Stimulated activated CD4-positive, alpha-beta T cell treated with anti-CD3 and anti-CD28 coated beads, TNF-alpha, amount 100 ng/mL, for 4 hours (primary cell): Measurements from ENCODE around the gene PDE8B.

Source experiments
- DNase-seq, 3 experiments: peaks; one replicate each; pipeline ENCODE4 v3.0.0-alpha.2; 2020; ENCODE audit warnings: low read depth in 3 of 3

Gene PDE8B

GRCh38 chr5:77230727-77231470, 20.4 kb downstream of the PDE8B start:
- DNase-seq, result no peak

DNA sequence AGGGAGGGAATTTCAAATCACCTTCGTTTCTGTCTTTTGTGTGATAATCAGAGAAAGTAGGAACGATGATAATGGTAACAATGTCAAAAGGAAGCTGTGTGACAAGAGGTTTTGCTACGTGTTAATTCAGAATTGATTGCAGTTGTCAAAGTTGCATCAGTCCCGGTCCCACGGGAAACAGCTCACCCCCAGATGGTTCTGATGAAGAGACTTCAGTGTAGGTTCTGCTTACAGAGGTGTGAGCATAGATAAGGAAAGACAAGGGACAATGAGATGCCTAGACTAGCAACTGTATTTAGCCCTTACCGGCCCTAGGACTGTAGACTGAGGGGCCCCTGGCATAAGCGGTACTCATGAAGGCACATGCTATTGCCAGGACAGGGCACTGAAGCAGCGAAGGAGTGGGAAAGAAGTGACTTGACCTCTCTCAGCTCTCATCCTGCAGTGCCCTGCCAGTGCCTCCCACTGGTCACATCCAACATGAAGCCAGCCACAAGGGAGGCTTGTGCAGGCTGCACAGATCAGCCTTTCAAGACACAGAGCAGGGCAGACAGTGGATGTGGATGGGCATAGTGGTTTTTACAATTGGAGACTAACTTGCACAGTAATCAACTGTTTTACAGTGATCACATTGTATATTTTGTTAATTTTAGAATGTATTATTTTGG, 21.1 kb downstream of the PDE8B start:
- DNase-seq, result no peak

DNA sequence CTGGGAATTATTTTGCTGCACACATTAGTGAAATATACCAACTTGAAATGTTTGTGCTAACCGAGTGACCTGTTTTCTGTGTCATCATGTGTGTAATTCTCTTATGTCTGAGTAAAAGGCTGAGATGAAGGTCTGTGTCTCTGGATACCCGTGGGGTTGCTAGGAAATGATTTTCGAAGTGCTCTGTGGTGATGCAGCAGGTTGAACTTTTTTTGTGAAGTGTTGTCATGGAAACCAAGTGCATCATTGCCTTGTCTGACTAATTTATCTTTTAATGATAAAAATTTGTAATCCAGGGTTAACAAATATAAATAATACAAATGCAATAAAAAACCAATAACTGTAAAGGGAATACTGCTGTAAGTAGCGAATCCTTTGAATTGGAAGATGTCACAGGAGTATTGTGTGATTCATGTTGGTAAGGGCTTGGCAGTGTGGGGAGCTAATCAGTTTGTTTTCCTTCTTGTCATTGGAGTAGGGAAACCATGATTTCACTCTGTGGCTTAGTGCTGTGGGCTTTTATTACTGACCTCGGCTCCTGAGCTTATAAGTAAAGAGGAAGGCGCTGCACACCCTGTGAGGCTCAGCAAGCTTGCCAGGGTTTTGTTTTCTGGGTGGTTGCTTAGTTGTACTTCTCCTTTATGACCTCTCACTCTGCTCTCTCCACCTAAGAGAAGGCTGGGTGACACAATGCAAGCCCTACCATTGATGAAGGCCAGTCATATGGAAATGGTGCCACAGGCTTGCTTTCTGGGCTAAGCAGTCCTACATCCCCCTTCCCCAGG, 22.3 kb downstream of the PDE8B start:
- no peak for DNase-seq

- no peak for DNase-seq
Observed at GRCh38 chr5:77235846-77236721, 25.6 kb downstream of the PDE8B start.

DNA sequence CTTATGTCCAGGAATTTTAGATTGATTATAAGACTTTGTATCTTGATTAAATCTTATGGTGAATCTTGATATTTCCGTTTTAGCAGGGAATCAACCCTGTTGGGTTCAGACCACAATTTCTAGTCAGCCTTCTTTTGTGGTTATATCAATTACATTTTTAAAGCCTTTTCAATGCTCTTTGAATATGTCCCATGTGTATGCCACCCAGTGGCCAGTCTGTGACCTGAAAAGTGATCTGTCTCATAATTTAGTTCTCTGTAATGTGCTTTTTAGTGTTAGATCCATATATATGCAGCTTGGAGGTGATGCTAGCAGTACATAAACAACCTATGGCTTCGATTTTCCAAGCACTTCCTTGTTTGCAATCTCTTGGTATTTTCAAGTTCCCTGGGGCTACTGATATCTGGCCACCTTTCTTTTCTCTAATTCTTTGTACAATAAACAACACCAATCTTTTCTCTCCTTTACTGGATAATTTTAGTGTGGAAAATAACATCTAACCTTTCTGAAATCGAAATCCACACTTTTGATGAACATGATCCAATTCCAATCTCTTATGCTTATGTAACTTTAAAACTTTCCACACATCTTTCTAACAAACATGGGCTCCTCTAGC, 28.8 kb downstream of the PDE8B start:
- DNase-seq, result no peak

DNA sequence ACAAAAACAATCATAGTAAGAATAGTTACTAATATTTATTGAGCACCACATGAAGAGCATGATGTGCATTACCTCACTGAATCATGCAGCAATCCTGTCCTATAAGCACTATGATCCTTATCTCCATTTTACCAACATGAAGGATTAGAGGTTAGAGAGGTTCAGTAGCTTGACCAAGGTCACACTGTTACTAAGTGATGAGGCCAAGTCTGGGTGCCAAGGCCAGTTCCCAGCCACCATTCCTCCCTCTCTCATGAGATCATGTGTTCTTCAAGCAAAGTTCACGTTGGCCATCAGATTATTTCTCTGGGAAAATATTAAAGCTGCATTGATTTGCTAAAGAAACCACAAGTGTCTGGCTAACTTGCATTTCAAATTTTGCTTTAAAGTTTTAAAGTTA, 31.0 kb downstream of the PDE8B start:
- no peak for DNase-seq

- no peak for DNase-seq
Observed at GRCh38 chr5:77249475-77249874, 39.0 kb downstream of the PDE8B start.

- no peak for DNase-seq
Observed at GRCh38 chr5:77250021-77250420, 39.5 kb downstream of the PDE8B start.

DNA sequence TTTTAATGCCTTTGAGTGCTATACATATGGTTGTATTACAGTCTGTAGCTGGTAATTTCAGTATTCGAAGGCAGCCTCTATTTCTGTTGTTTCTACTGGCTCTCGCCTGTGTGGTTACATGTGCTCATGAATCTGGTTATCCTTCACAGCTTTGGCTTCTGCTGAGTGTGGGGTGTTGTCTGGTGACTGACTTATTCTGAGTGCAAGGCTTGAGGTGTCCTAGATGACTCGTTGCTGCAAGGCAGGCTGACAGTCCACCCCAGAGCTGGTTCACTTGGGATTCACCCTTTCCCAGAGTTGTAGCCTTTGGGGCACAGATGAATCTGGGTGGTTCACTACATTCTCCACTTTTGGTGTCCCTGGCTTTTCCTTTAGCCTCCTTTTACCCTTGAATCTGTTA, 41.4 kb downstream of the PDE8B start:
- no peak for DNase-seq

- DNase-seq, result no peak
Observed at GRCh38 chr5:77255617-77256016, 45.1 kb downstream of the PDE8B start.

GRCh38 chr5:77256406-77256805, 45.9 kb downstream of the PDE8B start:
- no peak for DNase-seq

DNA sequence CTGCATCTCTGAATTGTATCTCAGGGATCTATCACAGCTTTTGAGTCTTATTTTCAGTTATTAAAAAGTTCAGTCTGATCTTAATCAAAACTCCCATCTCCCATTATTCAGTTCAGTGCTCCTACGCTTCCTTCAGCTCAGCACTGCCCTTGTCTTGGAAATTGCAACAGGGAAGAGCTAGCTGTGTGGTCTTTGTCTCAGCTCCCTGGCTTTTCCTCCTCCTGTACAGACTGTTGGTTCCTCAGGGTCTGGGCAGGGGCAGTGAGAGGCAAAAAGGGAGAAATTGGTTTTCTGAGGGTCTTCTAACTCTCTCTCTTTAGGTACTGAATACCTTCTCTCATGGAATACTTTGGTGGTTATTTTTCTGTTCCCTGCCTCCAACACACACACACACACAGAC, 48.2 kb downstream of the PDE8B start:
- DNase-seq, result no peak

- no peak for DNase-seq
Observed at GRCh38 chr5:77259476-77259875, 49.0 kb downstream of the PDE8B start.

- DNase-seq, result no peak
Observed at GRCh38 chr5:77262697-77263096, 52.2 kb downstream of the PDE8B start.

DNA sequence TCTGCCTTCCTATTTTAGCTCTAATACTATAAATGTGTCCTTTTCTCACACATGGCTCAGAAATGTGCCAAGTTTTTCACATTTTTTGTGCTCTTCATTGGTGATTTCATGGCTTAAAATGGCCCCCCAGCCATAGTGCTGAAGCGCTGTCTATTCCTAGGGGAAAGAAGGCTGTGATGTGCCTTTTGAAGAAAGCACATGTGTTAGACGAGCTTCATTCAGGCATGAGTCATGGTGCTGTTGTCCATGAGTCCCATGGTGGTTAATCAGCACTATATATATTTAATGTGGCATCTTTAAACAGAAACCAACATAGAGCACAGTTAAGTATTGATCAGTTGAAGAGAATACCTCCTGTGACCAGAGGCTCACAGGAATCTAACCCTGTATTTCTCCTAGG, 55.8 kb downstream of the PDE8B start:
- no peak for DNase-seq

- no peak for DNase-seq
Observed at GRCh38 chr5:77267496-77267895, 57.0 kb downstream of the PDE8B start.

DNA sequence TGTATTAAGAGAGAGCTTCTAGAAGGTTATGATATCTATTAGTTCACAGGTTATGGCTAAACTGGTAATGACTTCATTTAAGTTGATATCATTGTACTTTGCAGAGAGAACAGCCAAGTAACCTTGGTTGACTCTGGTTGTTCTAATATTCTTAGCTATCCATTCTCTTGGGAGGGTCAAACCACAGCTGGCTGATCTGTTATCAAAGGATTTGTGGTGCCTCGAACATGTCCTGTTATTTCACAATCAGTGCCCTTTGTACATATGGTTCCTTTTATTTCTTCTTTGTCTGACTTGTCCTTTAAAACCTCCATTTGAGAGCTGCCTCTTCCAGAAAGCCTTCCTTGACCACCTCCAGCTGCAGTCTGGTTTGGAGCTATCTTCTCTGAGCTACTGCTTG, 61.7 kb downstream of the PDE8B start:
- DNase-seq, result no peak

GRCh38 chr5:77277759-77278158, 67.3 kb downstream of the PDE8B start:
- DNase-seq, result no peak

- DNase-seq, result no peak
Observed at GRCh38 chr5:77280036-77280435, 69.6 kb downstream of the PDE8B start.

DNA sequence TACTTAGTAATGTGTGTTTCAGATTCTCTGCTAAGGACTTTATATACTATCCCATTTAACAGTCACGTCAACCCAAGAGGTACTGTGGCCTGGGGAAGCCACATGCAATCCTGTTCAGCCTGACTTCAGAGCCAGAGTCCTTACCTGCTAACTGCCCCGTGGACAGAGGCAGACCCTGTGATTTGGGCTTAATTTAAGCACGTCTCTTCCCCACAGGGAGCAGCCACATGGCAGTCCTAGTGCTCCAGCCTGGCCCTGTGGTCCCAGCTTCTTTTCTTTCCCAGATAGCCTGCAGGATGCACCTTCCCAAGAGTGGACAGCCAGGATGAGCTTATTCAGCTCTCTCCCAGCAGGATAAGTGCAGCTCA, 71.5 kb downstream of the PDE8B start:
- no peak for DNase-seq

GRCh38 chr5:77282337-77283027, 72.0 kb downstream of the PDE8B start:
- DNase-seq, result no peak
